H9 (cell line): ENCODE data around the gene PLAAT3. TPM values are rescaled to one million over a fixed set of nuclear protein-coding genes. Genes with fewer than 3 reads are reported as not detected.

ENCODE experiments used
- DNase-seq: peaks from one replicate; pipeline ENCODE4 v3.0.0-alpha.2; 2017
- H2AFZ ChIP-seq: one replicate; pipeline ENCODE4 v1.6.1; 2013; ENCODE audit warnings: mild to moderate bottlenecking, low read length, control low read depth, moderate library complexity
- H2AK5ac ChIP-seq: 2 replicates; pipeline ENCODE4 v1.6.1; 2013; ENCODE audit warnings: low read length, control low read depth, mixed read lengths; ENCODE audit not compliant: insufficient read length
- H2BK120ac ChIP-seq: one replicate; pipeline ENCODE4 v1.6.1; 2013; ENCODE audit warnings: low read depth, mild to moderate bottlenecking, low read length, control low read depth, inconsistent platforms; ENCODE audit not compliant: poor library complexity, severe bottlenecking
- H2BK12ac ChIP-seq: 2 replicates; pipeline ENCODE4 v1.6.1; 2013; ENCODE audit warnings: low read length, control low read depth, mixed read lengths, low read depth; ENCODE audit not compliant: insufficient read length
- H2BK15ac ChIP-seq: 2 replicates; pipeline ENCODE4 v1.6.1; 2013; ENCODE audit warnings: low read depth, low read length, control low read depth
- H2BK20ac ChIP-seq: one replicate; pipeline ENCODE4 v1.6.1; 2013; ENCODE audit warnings: low read depth, mild to moderate bottlenecking, low read length, control low read depth, inconsistent platforms; ENCODE audit not compliant: poor library complexity, severe bottlenecking
- H2BK5ac ChIP-seq: 2 replicates; pipeline ENCODE4 v1.6.1; 2013; ENCODE audit warnings: low read length, control low read depth, mixed read lengths; ENCODE audit not compliant: insufficient read length
- H3K14ac ChIP-seq: 2 replicates; pipeline ENCODE4 v1.6.1; 2013; ENCODE audit warnings: low read length, control low read depth; ENCODE audit not compliant: insufficient read depth
- H3K18ac ChIP-seq: 2 replicates; pipeline ENCODE4 v1.6.1; 2013; ENCODE audit warnings: low read depth, mild to moderate bottlenecking, mixed read lengths, low read length, control low read depth; ENCODE audit not compliant: insufficient read length
- H3K23ac ChIP-seq: 2 replicates; pipeline ENCODE4 v1.6.1; 2013; ENCODE audit warnings: low read length, control low read depth, mixed read lengths, low read depth; ENCODE audit not compliant: insufficient read length
- H3K23me2 ChIP-seq: 2 replicates; pipeline ENCODE4 v1.6.1; 2013; ENCODE audit warnings: low read depth, mild to moderate bottlenecking, mixed read lengths, low read length, control low read depth; ENCODE audit not compliant: insufficient read length, poor library complexity, severe bottlenecking
- H3K27ac ChIP-seq: 2 replicates; pipeline ENCODE4 v1.5.1; 2013; ENCODE audit warnings: low read length, control low read depth, mixed read lengths, low read depth; ENCODE audit not compliant: insufficient read length
- H3K27me3 ChIP-seq: 2 replicates; pipeline ENCODE4 v1.6.1; 2013; ENCODE audit warnings: low read length, control low read depth, inconsistent platforms; ENCODE audit not compliant: insufficient read depth
- H3K4ac ChIP-seq: 2 replicates; pipeline ENCODE4 v1.6.1; 2013; ENCODE audit warnings: low read depth, mild to moderate bottlenecking, control low read depth, inconsistent platforms, low read length, moderate library complexity
- H3K4me1 ChIP-seq: 2 replicates; pipeline ENCODE4 v1.6.1; 2013; ENCODE audit warnings: low read length, control low read depth, inconsistent platforms; ENCODE audit not compliant: insufficient read depth
- H3K4me2 ChIP-seq: 2 replicates; pipeline ENCODE4 v1.6.1; 2013; ENCODE audit warnings: low read length, control low read depth, mixed read lengths; ENCODE audit not compliant: insufficient read length, insufficient read depth
- H3K56ac ChIP-seq: 2 replicates; pipeline ENCODE4 v1.6.1; 2013; ENCODE audit warnings: low read depth, mild to moderate bottlenecking, mixed read lengths, low read length, control low read depth; ENCODE audit not compliant: insufficient read length
- H3K79me1 ChIP-seq: 2 replicates; pipeline ENCODE4 v1.6.1; 2013; ENCODE audit warnings: low read depth, mild to moderate bottlenecking, moderate library complexity, low read length, control low read depth, inconsistent platforms; ENCODE audit not compliant: insufficient read depth, poor library complexity, severe bottlenecking
- H3K79me2 ChIP-seq: 2 replicates; pipeline ENCODE4 v1.6.1; 2013; ENCODE audit warnings: low read length, control low read depth, inconsistent platforms; ENCODE audit not compliant: insufficient read depth
- H3K9ac ChIP-seq: 2 replicates; pipeline ENCODE4 v1.6.1; 2013; ENCODE audit warnings: low read length, control low read depth, mixed read lengths; ENCODE audit not compliant: insufficient read length; ENCODE audit errors: extremely low read depth
- H3K9me3 ChIP-seq: one replicate; pipeline ENCODE4 v1.6.1; 2013; ENCODE audit warnings: low read depth, low read length, inconsistent platforms; ENCODE audit not compliant: control insufficient read depth
- H3T11ph ChIP-seq: one replicate; pipeline ENCODE4 v1.6.1; 2013; ENCODE audit warnings: mild to moderate bottlenecking, low read length, control low read depth, inconsistent platforms
- H4K20me1 ChIP-seq: one replicate; pipeline ENCODE4 v1.6.1; 2013; ENCODE audit not compliant: control insufficient read depth, insufficient read length, insufficient read depth
- H4K5ac ChIP-seq: 2 replicates; pipeline ENCODE4 v1.6.1; 2013; ENCODE audit warnings: low read depth, mild to moderate bottlenecking, mixed read lengths, low read length, control low read depth; ENCODE audit not compliant: insufficient read length
- H4K8ac ChIP-seq: replicated peaks from 2 replicates; pipeline ENCODE4 v1.6.1; 2013; ENCODE audit warnings: low read length, control low read depth, mixed read lengths, low read depth; ENCODE audit not compliant: insufficient read length
- H4K91ac ChIP-seq: 2 replicates; pipeline ENCODE4 v1.6.1; 2013; ENCODE audit warnings: low read depth, mild to moderate bottlenecking, moderate library complexity, mixed read lengths, low read length, control low read depth; ENCODE audit not compliant: insufficient read length
- H3K27ac Mint-ChIP-seq, 3 experiments: 2 replicates in 2 of 3; 3 replicates in 1 of 3; pipeline ENCODE4 v1.8.0; 2020 to 2021; ENCODE audit warnings: mixed read lengths in 3 of 3, mild to moderate bottlenecking in 1 of 3, moderate library complexity in 1 of 3
- H3K27me3 Mint-ChIP-seq: 2 replicates; pipeline ENCODE4 v1.8.0; 2021; ENCODE audit warnings: low read depth, mild to moderate bottlenecking, moderate library complexity, mixed read lengths
- H3K36me3 Mint-ChIP-seq, 3 experiments: 2 replicates in 2 of 3; 3 replicates in 1 of 3; pipeline ENCODE4 v1.8.0; 2020 to 2021; ENCODE audit warnings: low read depth in 3 of 3, mixed read lengths in 3 of 3; ENCODE audit not compliant: insufficient read depth in 1 of 3
- H3K4me1 Mint-ChIP-seq, 2 experiments: 2 replicates each; pipeline ENCODE4 v1.8.0; 2020; ENCODE audit warnings: mixed read lengths in 2 of 2
- H3K4me3 Mint-ChIP-seq, 2 experiments: 2 replicates in 1 of 2; 3 replicates in 1 of 2; pipeline ENCODE4 v1.8.0; 2020 to 2021; ENCODE audit warnings: mild to moderate bottlenecking in 2 of 2, mixed read lengths in 2 of 2, moderate library complexity in 1 of 2
- H3K9me3 Mint-ChIP-seq, 2 experiments: 2 replicates in 1 of 2; 3 replicates in 1 of 2; pipeline ENCODE4 v1.8.0; 2020; ENCODE audit warnings: mild to moderate bottlenecking in 2 of 2, mixed read lengths in 2 of 2, moderate library complexity in 1 of 2
- WGBS: extraction: QIAGEN DNeasy Blood & Tissue Kit; methylation state at CpG from one replicate; pipeline ENCODE4 v1.1.7; 2013; ENCODE audit warnings: missing lambda C conversion rate, low lambda C conversion rate, mixed read lengths; ENCODE audit not compliant: insufficient read length; ENCODE audit errors: extremely low coverage; 5-methylcytosine and 5-hydroxymethylcytosine counted together
- total RNA-seq: library from RNA; stranded (reverse); gene quantifications from 2 replicates; pipeline ENCODE4 v1.2.1, GENCODE V29; 2021
- TF ChIP-seq, protein P1 (sequence below): fragments of 200-600 bp; sonication (generic); conservative IDR thresholded peaks from 3 replicates; pipeline ENCODE4 v1.8.0; 2021; ENCODE audit warnings: antibody characterized with exemption, mild to moderate bottlenecking

The PLAAT3 gene
- total RNA-seq, 1 experiment from 2014 or later = 188 TPM

DNA sequence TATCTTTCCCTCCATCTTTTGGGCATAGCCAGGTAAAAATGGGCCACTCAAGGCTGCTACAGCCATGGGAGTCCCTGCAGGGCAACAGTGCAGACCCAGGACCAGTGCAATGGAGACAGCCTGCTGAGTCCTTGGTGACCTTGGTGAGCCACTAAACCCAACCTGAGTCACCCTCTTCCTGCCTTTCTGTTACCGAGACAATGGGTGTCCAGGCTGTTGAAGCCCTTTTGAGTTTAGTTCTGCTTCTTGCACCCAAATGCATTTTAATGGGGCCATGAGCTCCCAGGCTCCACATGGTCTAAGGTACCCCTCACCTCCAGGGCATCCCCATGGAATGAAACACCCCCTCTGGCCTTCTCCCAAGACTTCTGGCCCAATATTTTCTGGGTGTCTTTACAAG, 78.5 kb downstream of the PLAAT3 start:
- Histone ChIP-seq H4K5ac (no peak overlapping the region), H2BK20ac (no peak overlapping the region), H3K14ac (no peak overlapping the region; the same call in 1 of the 2 replicates), H4K20me1 (no peaks in the 10 kb centered on the region), H2BK5ac (no peak overlapping the region), H3K4me1 (peaks cover 6% of the 10 kb centered on the region; the same call in 1 of the 2 replicates), H3T11ph (no peak overlapping the region), H3K4ac (no peak overlapping the region), H3K56ac (no peak overlapping the region), H3K23ac (no peak overlapping the region), H2AK5ac (no peak overlapping the region), H3K18ac (no peak overlapping the region), H2BK120ac (no peak overlapping the region), H3K23me2 (no peaks in the 10 kb centered on the region), H3K4me2 (no peak overlapping the region), H3K9me3 (no peaks in the 10 kb centered on the region), H2AFZ (no peak overlapping the region), H4K91ac (no peak overlapping the region), H2BK12ac (no peak overlapping the region), H3K27me3 (0 out of 2 replicates have a peak, but pooled peaks cover 2% of the 10 kb centered on the region), H3K79me1 (no peaks in the 10 kb centered on the region), H4K8ac (no peak overlapping the region), H3K79me2 (no peaks in the 10 kb centered on the region), H3K27ac (no peak overlapping the region), H2BK15ac (no peak overlapping the region), H3K9ac (no peak overlapping the region)
- Mint-ChIP-seq H3K4me3 (no peak overlapping the region), H3K36me3 (peaks cover 0 to 6% (median 0%) of the 10 kb centered on the region in 3 experiments; a peak in 2 of 7 replicates), H3K27ac (no peak overlapping the region), H3K9me3 (peaks cover 7 to 11% of the 10 kb centered on the region in 2 experiments), H3K4me1 (peaks cover 46 to 50% of the 10 kb centered on the region in 2 experiments), H3K27me3 (no peaks in the 10 kb centered on the region; the same call in 1 of the 2 replicates)
- whole genome bisulfite sequencing = no CpG with 5 or more reads among the region's 1 CpG
- DNase-seq = no peak
- TF ChIP-seq, protein P1, sequence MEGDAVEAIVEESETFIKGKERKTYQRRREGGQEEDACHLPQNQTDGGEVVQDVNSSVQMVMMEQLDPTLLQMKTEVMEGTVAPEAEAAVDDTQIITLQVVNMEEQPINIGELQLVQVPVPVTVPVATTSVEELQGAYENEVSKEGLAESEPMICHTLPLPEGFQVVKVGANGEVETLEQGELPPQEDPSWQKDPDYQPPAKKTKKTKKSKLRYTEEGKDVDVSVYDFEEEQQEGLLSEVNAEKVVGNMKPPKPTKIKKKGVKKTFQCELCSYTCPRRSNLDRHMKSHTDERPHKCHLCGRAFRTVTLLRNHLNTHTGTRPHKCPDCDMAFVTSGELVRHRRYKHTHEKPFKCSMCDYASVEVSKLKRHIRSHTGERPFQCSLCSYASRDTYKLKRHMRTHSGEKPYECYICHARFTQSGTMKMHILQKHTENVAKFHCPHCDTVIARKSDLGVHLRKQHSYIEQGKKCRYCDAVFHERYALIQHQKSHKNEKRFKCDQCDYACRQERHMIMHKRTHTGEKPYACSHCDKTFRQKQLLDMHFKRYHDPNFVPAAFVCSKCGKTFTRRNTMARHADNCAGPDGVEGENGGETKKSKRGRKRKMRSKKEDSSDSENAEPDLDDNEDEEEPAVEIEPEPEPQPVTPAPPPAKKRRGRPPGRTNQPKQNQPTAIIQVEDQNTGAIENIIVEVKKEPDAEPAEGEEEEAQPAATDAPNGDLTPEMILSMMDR = no peak
